Thymus (tissue), 11 donors: ENCODE measurements around the gene RNF121. TPM values are rescaled to one million over a fixed set of nuclear protein-coding genes. Genes with fewer than 3 reads are reported as not detected.
A peak's percentile ranks its signal among the peaks of the same experiment; 100 is the strongest.

Experiments used
- DNase-seq, 9 donors: peaks; one replicate each; pipeline ENCODE4 v3.0.0-alpha.2; 2013; ENCODE audit warnings: low spot score in 9 of 9, low read depth in 6 of 9, missing footprints in 1 of 9
- H3K27ac ChIP-seq, 2 donors: one replicate each; pipeline ENCODE4 v1.5.1; 2013; ENCODE audit warnings: control low read depth in 1 of 2, low read depth in 1 of 2, low read length in 1 of 2, mild to moderate bottlenecking in 1 of 2, moderate library complexity in 1 of 2
- H3K27me3 ChIP-seq, 2 donors: one replicate each; pipeline ENCODE4 v1.5.1; 2013; ENCODE audit warnings: low read length in 1 of 2; ENCODE audit not compliant: control insufficient read depth in 2 of 2, insufficient read depth in 1 of 2
- H3K36me3 ChIP-seq, 2 donors: one replicate each; pipeline ENCODE4 v1.5.1; 2013; ENCODE audit warnings: low read length in 1 of 2, mild to moderate bottlenecking in 1 of 2, moderate library complexity in 1 of 2; ENCODE audit not compliant: control insufficient read depth in 2 of 2, insufficient read depth in 2 of 2
- H3K4me1 ChIP-seq, 2 donors: one replicate each; pipeline ENCODE4 v1.5.1; 2013; ENCODE audit warnings: low read length in 2 of 2; ENCODE audit not compliant: control insufficient read depth in 2 of 2, insufficient read depth in 2 of 2
- H3K4me3 ChIP-seq, 2 donors: one replicate each; pipeline ENCODE4 v1.5.1; 2013; ENCODE audit warnings: low read length in 2 of 2, control low read depth in 1 of 2, mild to moderate bottlenecking in 1 of 2
- H3K9me3 ChIP-seq, 2 donors: one replicate each; pipeline ENCODE4 v1.5.1; 2013; ENCODE audit warnings: low read length in 1 of 2, mild to moderate bottlenecking in 1 of 2; ENCODE audit not compliant: control insufficient read depth in 2 of 2, insufficient read depth in 1 of 2
- WGBS: extraction: QIAGEN DNeasy Blood & Tissue Kit; methylation state at CpG from one replicate; pipeline ENCODE4 v1.1.7; 2013; 5-methylcytosine and 5-hydroxymethylcytosine counted together
- polyA plus RNA-seq: library from polyadenylated mRNA; stranded (reverse); fragments of 200-250 nt; gene quantifications from one replicate; pipeline ENCODE4 v1.2.3, GENCODE V29; 2013
- total RNA-seq: library from RNA; stranded (reverse); fragments of 120-200 nt; gene quantifications from one replicate; pipeline ENCODE4 v1.2.4, GENCODE V29; 2013
- donor health status: healthy.

Gene RNF121
- total and polyA plus RNA-seq, 2 donors = 10.3 to 13.0 TPM

- no peaks in the 10 kb centered on the region for H3K36me3 ChIP-seq
- H3K4me1 ChIP-seq = peaks cover 9 to 20% of the 10 kb centered on the region in 2 donors
- no peak overlapping the region for H3K4me3 ChIP-seq
- no peaks in the 10 kb centered on the region for H3K27me3 ChIP-seq
- no peak overlapping the region for H3K27ac ChIP-seq
- H3K9me3 ChIP-seq = no peaks in the 10 kb centered on the region
- WGBS = 90% methylated on average over 2 of the region's 2 CpGs
- DNase-seq = no peak
Observed at GRCh38 chr11:71931245-71931602, 2.4 kb downstream of the RNF121 start.

- H3K9me3 ChIP-seq = no peaks in the 10 kb centered on the region
- no peak overlapping the region for H3K4me3 ChIP-seq
- H3K4me1 ChIP-seq = peaks cover 6 to 11% of the 10 kb centered on the region in 2 donors
- H3K27ac ChIP-seq = no peak overlapping the region
- no peak for DNase-seq
- H3K36me3 ChIP-seq = no peaks in the 10 kb centered on the region
- no peaks in the 10 kb centered on the region for H3K27me3 ChIP-seq
- 98% methylated on average over 4 of the region's 4 CpGs for WGBS
Observed at GRCh38 chr11:71933141-71933933, 4.5 kb downstream of the RNF121 start.

- no peaks in the 10 kb centered on the region for H3K27me3 ChIP-seq
- WGBS = 46% methylated on average over 2 of the region's 2 CpGs
- no peaks in the 10 kb centered on the region for H3K36me3 ChIP-seq
- DNase-seq = peak in 2 of 9 donors; percentile 3 to 6
- no peak overlapping the region for H3K27ac ChIP-seq
- peaks cover 6 to 10% of the 10 kb centered on the region in 2 donors for H3K4me1 ChIP-seq
- no peak overlapping the region for H3K4me3 ChIP-seq
- H3K9me3 ChIP-seq = no peaks in the 10 kb centered on the region
Observed at GRCh38 chr11:71934213-71934612, 5.4 kb downstream of the RNF121 start.

GRCh38 chr11:71935338-71935925 lies 6.6 kb downstream of the RNF121 start:
- H3K4me3 ChIP-seq = no peak overlapping the region
- no peaks in the 10 kb centered on the region for H3K36me3 ChIP-seq
- H3K27me3 ChIP-seq = no peaks in the 10 kb centered on the region
- DNase-seq = no peak
- WGBS = 98% methylated on average over 4 of the region's 4 CpGs
- H3K27ac ChIP-seq = no peak overlapping the region
- no peaks in the 10 kb centered on the region for H3K9me3 ChIP-seq
- no peaks in the 10 kb centered on the region for H3K4me1 ChIP-seq

GRCh38 chr11:71936825-71937224 lies 8.0 kb downstream of the RNF121 start:
- Histone ChIP-seq H3K4me1 (no peaks in the 10 kb centered on the region), H3K36me3 (no peaks in the 10 kb centered on the region), H3K27me3 (no peaks in the 10 kb centered on the region), H3K27ac (no peak overlapping the region), H3K9me3 (no peaks in the 10 kb centered on the region), H3K4me3 (no peak overlapping the region)
- no peak for DNase-seq
- 77% methylated on average over 5 of the region's 5 CpGs for WGBS

- Histone ChIP-seq H3K9me3 (no peaks in the 10 kb centered on the region), H3K36me3 (no peaks in the 10 kb centered on the region), H3K4me1 (no peaks in the 10 kb centered on the region), H3K27me3 (no peaks in the 10 kb centered on the region), H3K4me3 (no peak overlapping the region), H3K27ac (no peak overlapping the region)
- WGBS = 97% methylated on average over 1 of the region's 1 CpG
- DNase-seq = no peak
Observed at GRCh38 chr11:71937826-71938225, 9.0 kb downstream of the RNF121 start.

GRCh38 chr11:71940561-71941219 lies 11.8 kb downstream of the RNF121 start:
- WGBS = 98% methylated on average over 6 of the region's 6 CpGs

GRCh38 chr11:71946144-71946571 lies 17.3 kb downstream of the RNF121 start:
- Histone ChIP-seq H3K36me3 (peaks cover 0 to 3% of the 10 kb centered on the region in 2 donors), H3K9me3 (no peaks in the 10 kb centered on the region), H3K27me3 (no peaks in the 10 kb centered on the region), H3K4me1 (no peaks in the 10 kb centered on the region), H3K4me3 (no peak overlapping the region), H3K27ac (no peak overlapping the region)
- no peak for DNase-seq
- 97% methylated on average over 2 of the region's 2 CpGs for WGBS

More at GRCh38 chr11:71940561-71941219, 11.8 kb downstream of the RNF121 start:
- no peak for DNase-seq
- H3K4me1 ChIP-seq = no peaks in the 10 kb centered on the region
- H3K9me3 ChIP-seq = no peaks in the 10 kb centered on the region
- peaks cover 0 to 3% of the 10 kb centered on the region in 2 donors for H3K36me3 ChIP-seq
- no peaks in the 10 kb centered on the region for H3K27me3 ChIP-seq
- no peak overlapping the region for H3K4me3 ChIP-seq
- no peak overlapping the region for H3K27ac ChIP-seq

GRCh38 chr11:71947498-71947897 lies 18.7 kb downstream of the RNF121 start:
- peaks cover 0 to 3% of the 10 kb centered on the region in 2 donors for H3K36me3 ChIP-seq
- no peak for DNase-seq
- H3K9me3 ChIP-seq = no peaks in the 10 kb centered on the region
- WGBS = 97% methylated on average over 3 of the region's 3 CpGs
- no peak overlapping the region for H3K27ac ChIP-seq
- no peaks in the 10 kb centered on the region for H3K4me1 ChIP-seq
- no peaks in the 10 kb centered on the region for H3K27me3 ChIP-seq
- no peak overlapping the region for H3K4me3 ChIP-seq
